Astrocyte of the cerebellum (primary cell): ENCODE data around the gene S100A10.
A peak's percentile ranks its signal among the peaks of the same experiment; 100 is the strongest.

Experiments used
- DNase-seq: peaks from one replicate; pipeline ENCODE4 v3.0.0-alpha.2; 2011; ENCODE audit warnings: low read depth
- H3K4me3 ChIP-seq: 2 replicates; pipeline ENCODE4 v1.5.1; 2011; ENCODE audit warnings: mild to moderate bottlenecking, low read depth, low read length, moderate library complexity
- CTCF ChIP-seq: IDR thresholded peaks from 2 replicates; pipeline ENCODE4 v1.5.1; 2012; ENCODE audit warnings: low read length, low read depth, moderate library complexity, mild to moderate bottlenecking; ENCODE audit errors: missing control alignments
- in situ Hi-C: cut with HindIII; loops from 2 replicates; pipeline ENCODE4 v1.10.0; 2017; ENCODE audit warnings: low sequenced_read_pairs

S100A10 gene

GRCh38 chr1:151982300-151983005 lies 11.2 kb downstream of the S100A10 start:
- no peak for TF ChIP-seq CTCF
- H3K4me3 ChIP-seq: no peak overlapping the region
- DNase-seq: no peak
- in situ Hi-C loops: no loop called here

- in situ Hi-C loops: no loop called here
These were observed 12.5 kb downstream of the S100A10 start for GRCh38 chr1:151981178-151981525.

GRCh38 chr1:151980287-151981177 lies 13.1 kb downstream of the S100A10 start:
- no peak for TF ChIP-seq CTCF
- peak; percentile 70 for DNase-seq
- in situ Hi-C loops: no loop called here
- no peak overlapping the region for H3K4me3 ChIP-seq

More at GRCh38 chr1:151981178-151981525, 12.5 kb downstream of the S100A10 start:
- no peak overlapping the region for H3K4me3 ChIP-seq
- no peak for DNase-seq
- TF ChIP-seq CTCF: no peak

GRCh38 chr1:151978922-151979321 lies 14.7 kb downstream of the S100A10 start:
- no peak overlapping the region for H3K4me3 ChIP-seq
- in situ Hi-C loops: no loop called here
- no peak for DNase-seq
- no peak for TF ChIP-seq CTCF

- TF ChIP-seq CTCF: no peak
- in situ Hi-C loops: no loop called here
- no peak for DNase-seq
- no peak overlapping the region for H3K4me3 ChIP-seq
These were observed 15.9 kb downstream of the S100A10 start for GRCh38 chr1:151977662-151978230.

- in situ Hi-C loops: no loop called here
- no peak for TF ChIP-seq CTCF
- H3K4me3 ChIP-seq: no peak overlapping the region
- no peak for DNase-seq
These were observed 16.8 kb downstream of the S100A10 start for GRCh38 chr1:151976858-151977257.
